Fibroblast of peridontal ligament (primary cell): ENCODE results near the gene CA5B.
"Not testable (repeated sequence)": the region's sequence is repeated elsewhere in the genome, so short reads cannot be mapped to it uniquely, and the experiment has no call there.

ENCODE experiments used
- DNase-seq: peaks from one replicate; pipeline ENCODE4 v3.0.0-alpha.2; 2010; ENCODE audit errors: extremely low read depth

The CA5B gene, protein sequence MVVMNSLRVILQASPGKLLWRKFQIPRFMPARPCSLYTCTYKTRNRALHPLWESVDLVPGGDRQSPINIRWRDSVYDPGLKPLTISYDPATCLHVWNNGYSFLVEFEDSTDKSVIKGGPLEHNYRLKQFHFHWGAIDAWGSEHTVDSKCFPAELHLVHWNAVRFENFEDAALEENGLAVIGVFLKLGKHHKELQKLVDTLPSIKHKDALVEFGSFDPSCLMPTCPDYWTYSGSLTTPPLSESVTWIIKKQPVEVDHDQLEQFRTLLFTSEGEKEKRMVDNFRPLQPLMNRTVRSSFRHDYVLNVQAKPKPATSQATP

DNA sequence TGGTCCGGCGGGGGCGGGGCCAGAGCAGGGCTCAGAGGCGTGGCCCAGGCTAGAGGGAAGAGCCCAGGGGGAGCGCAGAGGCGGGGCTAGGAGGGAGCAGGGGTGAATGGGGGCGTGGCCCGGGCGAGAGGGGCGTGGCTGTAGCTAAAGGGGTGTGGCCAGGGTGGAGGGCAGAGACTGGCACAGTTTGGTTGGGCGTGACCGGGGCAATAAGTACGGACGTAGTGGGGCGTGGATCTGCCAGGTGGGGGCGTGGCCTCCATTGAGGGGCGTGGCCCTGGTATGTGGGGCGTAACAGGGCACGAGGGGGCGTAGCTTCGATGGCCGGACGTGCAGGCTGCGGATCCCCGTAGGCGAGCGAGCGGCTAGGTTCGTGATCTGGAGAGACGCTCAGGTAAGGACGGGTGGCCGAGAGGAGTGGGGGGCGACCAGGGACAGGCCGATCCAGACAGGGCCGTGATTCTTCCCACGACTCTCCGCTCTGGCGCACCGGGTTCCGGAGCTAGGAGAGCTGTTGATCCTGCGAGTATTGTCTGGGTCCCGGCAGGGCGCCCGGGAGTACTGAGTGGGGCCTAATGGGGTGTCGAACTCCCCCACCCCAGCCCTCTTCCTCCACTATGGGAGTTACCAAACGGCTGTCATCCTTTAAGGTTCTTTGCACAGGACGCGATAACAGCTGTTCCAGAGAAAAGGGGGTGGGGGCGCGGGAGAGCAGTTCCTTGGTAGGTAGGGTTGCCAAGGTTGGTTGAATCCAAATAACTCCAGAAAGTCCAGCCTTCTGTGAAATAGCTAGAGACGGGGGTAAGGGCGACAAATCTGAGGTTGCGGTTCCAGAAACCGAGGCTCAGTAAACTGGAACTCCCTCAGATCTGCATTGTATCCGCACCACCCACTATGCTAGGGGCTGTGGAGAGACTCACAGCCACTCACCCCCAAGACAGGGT lies at the start of gene CA5B:
Gene CA5B, plus strand, starts transcription at position 312 of the 944 bp plus-strand sequence. CDS start 11,754 bp downstream, outside the sequence.
- peak; percentile 77 for DNase-seq

DNA sequence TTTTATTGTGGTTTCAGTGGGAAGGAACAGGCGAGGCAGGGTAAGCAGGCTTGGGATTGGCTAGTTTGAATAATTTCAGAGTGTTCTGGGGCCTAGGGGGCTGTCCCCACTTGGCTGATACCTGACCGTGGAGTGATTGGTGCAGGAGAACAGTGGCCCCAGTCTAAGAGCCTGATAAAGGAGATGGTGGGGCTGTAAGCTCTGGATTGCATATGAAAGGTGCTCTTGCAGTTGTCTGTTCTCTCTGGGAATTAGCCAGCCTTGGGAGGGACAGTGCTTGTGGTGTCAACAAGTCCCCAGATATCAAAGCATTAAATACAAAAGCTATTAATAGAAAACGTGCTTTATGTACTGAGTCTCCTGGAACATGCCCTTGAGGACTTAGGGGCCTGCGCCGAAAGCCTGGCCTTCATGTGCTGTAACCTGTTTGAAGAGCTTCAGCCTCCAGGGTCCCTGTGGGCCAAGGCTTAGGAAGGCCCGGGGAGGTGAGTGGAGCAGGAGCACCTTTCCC lies 43.1 kb upstream of the CA5B start:
- no peak for DNase-seq

DNA sequence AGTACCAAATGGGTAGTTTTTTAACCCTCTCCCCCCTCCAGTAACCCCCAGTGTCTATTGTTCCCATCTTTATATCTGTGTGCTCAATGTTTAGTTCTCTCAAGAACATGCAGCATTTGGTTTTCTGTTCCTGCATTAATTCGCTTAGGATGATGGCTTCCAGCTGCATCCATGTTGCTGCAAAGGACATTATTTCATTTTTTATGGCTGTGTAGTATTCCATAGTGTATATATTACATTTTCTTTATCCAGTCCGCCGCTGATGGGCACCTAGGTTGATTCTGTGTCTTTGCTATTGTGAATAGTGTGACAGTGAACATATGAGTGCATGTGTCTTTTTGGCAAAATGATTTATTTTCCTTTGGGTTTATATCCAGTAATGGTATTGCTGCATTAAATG lies 41.6 kb upstream of the CA5B start:
- DNase-seq: no peak

DNA sequence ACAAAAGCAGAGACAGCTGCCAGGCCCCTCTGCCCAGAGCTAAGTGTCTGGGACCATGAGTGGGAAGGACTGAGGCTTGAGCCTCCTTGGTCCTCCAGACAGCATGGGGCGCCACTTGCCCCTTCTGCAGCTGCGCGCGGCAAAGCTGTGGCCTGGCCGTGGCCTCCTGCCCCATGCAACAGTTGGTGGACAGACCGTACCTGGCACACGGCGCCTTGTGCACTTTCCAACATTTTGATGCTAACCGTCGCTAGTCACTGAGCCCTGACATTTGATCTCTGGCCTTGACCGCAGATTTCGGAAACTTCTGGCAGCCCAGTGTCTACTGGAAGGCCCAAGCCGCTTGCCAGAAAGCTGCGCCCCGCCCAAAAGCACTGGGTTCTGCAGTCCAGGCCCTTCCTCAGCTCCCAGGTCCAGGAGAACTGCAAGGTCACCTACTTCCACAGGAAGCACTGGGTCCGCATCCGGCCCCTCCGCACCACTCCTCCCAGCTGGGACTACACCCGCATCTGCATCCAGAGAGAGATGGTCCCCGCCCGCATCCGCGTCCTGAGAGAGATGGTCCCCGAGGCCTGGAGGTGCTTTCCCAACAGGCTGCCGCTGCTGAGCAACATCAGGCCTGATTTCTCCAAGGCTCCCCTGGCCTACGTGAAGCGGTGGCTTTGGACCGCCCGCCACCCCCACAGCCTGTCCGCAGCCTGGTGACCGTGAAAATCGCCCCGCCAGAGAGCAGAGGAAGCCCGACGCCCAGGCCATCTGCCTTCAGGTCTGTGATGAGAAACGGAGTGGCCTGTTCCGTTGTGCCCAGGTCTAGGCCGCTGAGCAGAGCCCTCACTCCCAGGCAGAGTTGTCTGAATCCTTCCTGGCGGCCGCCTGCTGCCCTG lies 35.3 kb upstream of the CA5B start:
- DNase-seq: no peak

DNA sequence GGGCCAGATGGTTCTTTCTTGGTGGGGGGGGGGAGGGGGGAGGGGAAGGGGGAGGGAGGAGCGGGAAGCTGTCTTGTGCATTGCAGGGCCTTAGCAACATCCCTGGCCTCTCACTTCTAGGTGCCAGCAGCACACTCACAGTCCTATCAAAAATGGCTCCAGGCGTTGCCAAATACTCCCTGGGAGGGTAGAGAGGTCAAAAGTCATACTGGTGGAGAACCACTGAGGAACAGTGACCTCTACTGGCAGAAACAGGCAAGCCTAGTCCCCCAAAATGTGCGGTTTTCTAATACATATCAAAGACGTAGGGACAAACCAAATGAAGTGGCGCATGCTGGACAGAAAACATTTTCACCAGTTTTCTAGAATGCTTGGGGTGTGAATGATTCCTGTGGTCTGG lies 34.3 kb upstream of the CA5B start:
- DNase-seq: not testable (repeated sequence)

DNA sequence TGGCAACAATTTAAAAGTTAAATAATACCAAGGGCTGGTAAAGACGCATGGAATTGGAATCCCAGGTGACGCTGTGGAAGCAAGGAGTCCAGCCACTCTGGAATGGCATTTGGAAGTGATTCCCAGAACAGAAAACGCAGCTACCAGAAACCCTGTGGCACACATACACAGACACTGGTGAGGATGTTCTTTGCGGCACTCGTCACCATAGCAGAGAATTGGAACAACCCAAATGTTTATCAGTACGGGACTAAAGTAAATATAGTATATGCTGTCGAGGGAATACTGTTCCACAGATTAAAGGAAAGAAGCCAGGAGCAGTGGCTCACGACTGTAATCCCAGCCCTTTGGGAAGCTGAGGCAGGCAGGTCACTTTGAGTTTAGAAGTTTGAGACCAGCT lies 33.8 kb upstream of the CA5B start:
- DNase-seq: not testable (repeated sequence)

DNA sequence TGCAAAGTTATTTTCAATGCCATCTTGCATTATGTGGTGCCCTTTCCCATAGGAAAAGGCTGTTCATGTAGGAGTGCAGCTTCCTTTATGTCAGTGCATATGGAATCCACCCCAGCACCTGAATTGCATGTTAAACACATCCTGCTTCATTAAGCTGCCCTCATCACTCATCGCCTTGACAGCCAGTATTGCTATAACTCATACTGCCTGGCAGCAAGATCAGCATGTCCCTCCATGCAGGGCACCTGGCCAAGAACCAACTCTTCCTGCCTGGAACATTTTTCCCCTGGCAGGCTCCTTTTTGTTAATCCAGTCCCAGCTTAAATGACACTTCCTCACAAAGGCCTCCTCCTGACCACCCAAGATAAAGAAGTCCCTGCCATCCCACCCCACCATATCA lies 23.5 kb upstream of the CA5B start:
- no peak for DNase-seq

DNA sequence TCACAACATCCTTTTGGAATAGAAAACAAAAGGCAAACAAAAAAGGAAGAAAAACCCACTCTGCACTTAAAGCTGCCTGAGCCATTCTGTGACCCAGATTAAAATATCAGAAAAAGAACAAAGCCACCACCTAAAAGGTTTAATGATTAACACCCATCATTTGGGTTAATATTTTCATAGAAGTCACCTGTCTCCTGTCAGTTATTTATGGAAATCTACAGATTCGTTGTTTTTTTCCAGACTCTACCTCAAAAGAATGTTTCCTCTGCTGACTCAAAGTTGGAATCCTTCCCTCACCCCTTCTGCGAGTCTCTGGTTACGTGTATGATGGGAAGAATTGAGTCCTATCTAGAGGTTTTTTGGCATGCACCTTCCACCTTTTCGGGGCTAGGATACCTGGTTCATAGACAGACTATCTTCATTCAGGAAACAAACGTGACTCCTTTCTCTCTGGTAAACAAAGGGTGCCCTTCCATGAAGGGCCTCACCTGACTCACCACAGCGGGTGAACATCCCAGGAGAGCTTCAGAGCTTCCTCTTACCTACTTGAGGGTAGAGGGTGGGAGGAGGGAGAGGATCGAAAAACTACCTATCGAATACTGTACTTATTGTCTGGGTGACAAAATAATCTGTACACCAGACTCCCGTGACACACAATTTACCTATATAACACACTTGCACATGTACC lies 19.6 kb upstream of the CA5B start:
- no peak for DNase-seq

DNA sequence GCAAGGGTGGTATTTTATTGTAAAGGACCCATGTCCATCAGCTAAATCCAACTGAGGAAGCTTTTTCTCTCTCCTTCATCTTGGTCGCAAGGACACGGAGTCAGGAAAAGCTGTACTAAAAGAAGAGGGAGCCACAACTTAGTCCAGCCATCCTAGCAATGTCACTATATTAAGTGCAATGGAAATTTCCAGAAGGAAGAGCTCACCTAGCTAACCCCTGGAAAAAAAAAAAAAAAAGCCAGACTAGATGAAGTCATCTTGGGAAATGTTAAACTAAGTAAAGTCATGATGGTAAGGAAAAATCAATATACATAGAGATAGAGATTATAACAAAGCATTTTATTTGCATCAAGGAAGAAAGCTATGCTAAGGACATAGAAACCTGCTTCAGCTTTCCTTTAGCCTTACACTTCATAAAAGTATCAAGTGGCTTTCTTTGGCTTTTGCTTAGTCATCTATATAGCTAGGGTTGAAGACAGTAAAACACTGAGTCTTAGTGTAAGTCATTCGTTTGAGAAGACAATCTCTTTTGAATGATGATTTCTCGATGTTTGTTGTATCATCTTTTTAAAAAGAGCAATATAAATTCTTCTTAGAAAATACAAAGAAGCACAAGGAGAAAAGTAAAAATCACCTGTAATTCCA lies 18.6 kb upstream of the CA5B start:
- DNase-seq: no peak

DNA sequence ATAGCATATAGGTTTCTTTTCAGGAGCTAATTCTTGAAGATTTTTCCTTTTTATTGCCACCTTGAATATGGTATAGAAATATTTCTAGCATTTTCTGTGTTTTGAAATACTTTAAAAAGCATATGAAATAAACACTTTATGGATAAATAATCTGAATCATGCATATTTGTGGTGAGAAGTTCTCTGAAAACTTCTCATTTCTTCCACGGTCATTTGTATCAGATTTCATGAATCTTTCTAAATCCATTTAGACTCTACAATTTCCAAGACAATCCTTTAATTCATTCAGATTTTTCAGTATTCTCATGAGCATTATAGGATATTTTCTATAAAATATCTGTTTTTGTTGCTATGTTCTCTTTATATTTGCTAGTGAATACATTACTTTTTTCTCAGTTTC lies 16.2 kb upstream of the CA5B start:
- peak; percentile 58 for DNase-seq

DNA sequence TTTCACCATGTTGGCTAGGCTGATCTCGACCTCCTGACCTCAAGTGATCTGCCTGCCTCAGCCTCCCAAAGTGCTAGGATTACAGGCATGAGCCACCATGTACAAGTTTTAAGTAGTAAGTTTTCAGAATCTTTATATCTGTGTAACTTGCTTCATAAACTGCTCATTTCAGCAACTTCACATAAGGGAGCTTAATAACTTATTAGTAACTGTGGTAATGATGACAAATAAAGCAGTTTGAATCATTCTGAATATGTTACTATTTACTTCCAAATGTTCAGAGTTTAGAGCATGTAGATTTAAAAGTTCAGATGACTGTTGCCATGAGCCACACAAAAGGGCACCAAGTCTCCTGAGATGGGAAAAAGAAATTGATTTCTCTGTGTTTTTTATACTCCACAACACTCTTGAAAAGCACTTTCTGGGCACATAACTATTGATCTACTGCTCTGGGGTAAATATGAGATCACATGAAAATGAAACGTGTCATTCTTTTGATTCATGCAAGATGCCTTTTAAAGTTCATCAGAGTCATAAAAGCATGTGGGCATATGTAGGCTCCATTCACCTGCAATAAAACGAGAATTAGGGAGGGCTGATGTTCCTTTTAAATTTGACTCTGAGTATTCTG lies 14.1 kb upstream of the CA5B start:
- no peak for DNase-seq

DNA sequence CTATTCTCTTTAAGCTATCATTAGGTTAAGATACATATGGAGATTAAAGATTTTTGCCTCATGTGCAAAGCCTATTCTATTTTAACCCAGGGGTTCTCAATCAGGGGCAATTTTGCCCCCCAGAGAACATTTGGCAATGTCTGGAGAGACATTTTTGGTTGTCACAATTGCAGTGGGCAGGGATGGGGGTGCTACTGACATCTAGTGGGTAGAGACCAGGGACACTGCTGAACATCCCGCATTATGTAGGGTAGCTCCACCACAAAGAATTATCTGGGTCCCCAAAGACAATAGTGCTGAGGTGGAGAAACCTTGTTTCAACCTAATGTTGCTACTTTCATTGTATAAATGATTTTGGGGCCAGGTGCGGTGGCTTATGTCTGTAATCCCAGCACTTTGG lies 13.2 kb upstream of the CA5B start:
- DNase-seq: no peak

DNA sequence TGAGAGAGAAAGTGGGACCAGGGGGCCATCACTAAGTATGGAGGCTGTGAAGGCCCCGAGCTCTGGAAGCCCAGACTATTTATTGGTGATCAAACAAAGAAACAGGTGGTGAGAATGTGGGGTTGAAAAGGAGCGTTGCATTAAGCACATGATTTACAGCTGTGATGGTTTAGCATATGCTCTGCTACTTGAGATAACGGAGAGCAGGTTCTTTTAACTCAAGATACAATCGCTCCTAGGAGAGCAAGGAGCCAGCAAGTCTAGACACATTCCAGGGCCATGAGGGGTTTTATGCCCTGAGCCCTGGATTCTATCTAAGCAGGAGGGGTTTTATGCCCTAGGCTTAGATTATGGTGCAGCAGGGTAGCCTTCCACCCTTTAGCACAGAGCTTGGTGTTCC lies 6.7 kb upstream of the CA5B start:
- DNase-seq: not testable (repeated sequence)

DNA sequence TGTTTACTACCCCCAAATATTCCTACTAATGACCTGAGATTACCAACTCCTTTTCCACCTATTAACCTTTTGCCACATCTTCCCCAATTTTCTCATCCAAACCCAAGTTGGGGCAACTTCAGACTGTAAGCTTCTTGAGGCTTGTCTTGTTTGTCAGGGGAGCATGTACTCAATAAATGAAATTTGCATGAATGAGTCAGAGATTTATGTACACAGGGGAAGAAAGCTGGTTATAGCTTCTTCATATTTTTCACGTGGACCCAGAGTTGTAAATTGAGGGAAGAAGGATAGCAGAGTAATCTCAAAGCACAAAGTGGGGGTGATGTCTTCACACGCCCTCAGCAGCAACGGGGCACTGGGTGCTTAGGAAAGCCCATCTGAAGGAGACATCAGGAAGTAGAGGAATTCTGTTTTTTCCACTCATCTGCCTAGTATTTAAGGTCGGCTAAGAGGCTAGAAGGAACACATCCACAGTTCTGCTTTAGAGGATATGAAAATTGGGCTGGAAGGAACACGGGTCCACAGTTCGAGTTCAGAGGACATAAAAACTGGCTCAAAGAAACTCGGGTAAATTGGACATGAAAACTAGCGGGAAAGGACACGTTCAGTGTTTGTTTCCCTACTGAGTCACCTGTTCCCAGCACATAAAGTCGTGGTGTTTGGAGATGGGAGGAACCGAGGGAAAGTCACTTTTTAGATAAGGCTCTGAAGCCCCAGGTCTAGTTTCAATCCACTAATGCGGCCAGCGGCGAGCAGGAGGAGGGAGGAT lies 696 bp upstream of the CA5B start:
- DNase-seq: peak; percentile 7

DNA sequence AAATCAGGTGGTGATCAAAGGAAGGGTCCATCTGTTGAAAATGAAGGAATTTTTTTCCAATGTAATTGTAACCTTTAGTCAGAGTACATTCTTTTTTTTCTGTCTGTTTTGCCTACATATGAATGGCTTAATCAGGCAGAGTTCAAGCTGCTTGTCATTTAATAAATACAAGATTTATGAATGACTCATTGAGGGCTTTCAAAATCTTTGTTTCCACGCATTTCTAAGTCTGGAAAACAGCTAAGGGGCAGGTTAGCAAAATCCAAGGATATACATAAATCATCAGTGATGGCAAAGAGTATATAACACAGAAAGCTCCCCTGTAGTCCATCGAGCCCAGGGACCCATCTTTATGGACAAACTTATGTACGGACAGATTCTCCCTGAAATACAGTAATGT lies 1.8 kb downstream of the CA5B start:
- DNase-seq: peak; percentile 2

DNA sequence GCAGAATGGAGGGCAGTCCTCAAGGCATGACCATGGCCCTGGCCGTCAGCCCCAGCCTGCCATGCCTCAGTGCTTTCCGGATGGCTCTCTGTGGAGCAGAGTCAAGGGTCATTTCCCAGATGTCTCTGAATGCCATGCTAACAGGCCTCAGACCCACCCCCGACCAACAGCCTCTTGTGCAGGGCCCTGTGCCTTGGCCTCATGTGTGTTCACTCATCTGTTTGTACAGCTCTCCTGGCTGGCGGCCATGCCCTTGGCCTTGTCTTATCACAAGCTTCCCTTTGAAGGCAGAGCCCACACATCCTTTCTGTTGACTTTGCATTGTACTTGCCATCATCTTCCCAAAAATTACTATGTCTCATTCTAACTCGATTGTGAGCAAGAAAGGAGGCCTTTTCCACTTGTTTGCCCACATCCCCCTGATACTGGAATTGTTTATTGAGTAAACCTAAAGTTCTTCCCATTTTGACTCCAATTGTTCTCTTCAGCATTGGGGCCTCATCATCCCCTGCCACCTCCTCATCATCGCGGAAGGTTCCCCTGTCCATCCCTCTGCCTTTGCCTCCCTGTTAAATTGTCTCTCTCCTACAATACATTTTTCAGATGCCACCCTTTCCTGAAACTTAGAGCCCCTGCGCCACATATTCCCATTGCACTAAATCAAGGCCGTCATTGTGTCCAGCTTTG lies 6.3 kb downstream of the CA5B start:
- DNase-seq: no peak

DNA sequence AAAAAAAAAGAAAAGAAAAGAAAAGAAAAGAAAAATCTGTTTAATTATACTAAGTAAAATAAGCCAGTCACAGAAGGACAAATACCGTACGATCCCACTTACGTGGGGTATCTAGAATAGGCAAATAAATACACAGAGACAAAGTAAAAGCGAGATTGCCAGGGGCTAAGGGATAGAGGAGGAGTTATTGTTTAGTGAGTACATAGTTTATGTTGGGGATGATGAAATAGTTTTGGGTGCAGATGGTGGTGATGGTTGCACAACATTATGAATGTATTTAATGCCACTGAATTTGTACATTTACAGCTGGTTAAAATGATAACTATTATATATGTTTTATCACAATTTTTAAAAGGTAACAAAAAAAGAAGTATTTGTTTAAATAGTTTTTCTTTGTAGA lies 7.1 kb downstream of the CA5B start:
- DNase-seq: peak; percentile 46

DNA sequence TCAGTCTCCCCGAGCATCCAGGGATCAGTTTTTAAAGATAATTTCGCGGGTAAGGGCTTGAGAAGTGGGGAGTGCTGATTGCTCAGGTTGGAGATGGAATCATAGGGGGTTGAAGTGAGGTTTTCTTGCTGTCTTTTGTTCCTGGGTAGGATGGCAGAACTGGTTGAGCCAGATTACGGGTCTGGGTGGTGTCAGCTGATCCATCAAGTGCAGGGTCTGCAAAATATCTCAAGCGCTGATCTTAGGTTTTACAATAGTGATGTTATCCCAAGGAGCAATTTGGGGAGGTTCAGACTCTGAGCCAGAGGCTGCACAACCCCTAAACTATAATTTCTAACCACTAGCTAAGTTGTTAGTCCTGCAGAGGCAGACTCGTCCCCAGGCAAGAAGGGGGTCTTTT lies 8.6 kb downstream of the CA5B start:
- not testable (repeated sequence) for DNase-seq
